ENCODE measurements around the gene CARD16.

DNA sequence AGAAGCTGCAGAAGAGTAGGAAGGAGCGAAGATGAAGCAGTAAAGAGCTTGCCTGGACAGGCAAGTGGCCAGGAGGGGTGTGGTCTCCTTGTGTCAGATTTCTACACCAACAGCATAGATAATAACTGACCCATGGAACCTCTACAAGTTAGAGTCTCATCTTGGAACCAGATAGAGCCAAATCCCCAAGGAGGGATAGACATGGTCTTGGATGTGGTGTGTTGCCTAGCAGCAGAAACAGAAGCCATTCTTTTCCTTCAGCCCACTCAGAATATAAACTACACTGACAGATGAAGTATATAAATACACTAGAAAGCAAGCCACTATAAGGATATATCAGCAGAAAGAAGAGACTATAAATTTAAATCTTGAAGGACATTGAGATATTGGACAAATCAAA, 4.3 kb upstream of the CARD16 start:
- TF ChIP-seq, protein P1, sequence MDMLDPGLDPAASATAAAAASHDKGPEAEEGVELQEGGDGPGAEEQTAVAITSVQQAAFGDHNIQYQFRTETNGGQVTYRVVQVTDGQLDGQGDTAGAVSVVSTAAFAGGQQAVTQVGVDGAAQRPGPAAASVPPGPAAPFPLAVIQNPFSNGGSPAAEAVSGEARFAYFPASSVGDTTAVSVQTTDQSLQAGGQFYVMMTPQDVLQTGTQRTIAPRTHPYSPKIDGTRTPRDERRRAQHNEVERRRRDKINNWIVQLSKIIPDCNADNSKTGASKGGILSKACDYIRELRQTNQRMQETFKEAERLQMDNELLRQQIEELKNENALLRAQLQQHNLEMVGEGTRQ (CRISPR knock-in tag; IDR thresholded peaks at IDR 0.05), result no peak
- TF ChIP-seq CTCF (IDR thresholded peaks at IDR 0.05 in 2 of 3, conservative IDR thresholded peaks at IDR 0.05 in 1 of 3; ENCODE audit: insufficient read depth in 2 of 3, low read depth in 1 of 3, low read length in 3 of 3) (no peak), CBX5 (IDR thresholded peaks at IDR 0.05; ENCODE audit: borderline replicate concordance, low read depth) (no peak), ESRRA (IDR thresholded peaks at IDR 0.05; ENCODE audit: borderline replicate concordance, low read depth) (no peak), HEY1 (CRISPR knock-in tag; IDR thresholded peaks at IDR 0.05; ENCODE audit: borderline replicate concordance) (no peak), SRSF9 (IDR thresholded peaks at IDR 0.05; ENCODE audit: borderline replicate concordance, low read depth, low read length) (no peak)
